ENCODE results near the gene PLEKHM2. TPM values are rescaled to one million over a fixed set of nuclear protein-coding genes. Genes with fewer than 3 reads are reported as not detected.

PLEKHM2 gene
- total RNA-seq, 2 experiments from 2014 or later, result 27.5 to 45.7 TPM

DNA sequence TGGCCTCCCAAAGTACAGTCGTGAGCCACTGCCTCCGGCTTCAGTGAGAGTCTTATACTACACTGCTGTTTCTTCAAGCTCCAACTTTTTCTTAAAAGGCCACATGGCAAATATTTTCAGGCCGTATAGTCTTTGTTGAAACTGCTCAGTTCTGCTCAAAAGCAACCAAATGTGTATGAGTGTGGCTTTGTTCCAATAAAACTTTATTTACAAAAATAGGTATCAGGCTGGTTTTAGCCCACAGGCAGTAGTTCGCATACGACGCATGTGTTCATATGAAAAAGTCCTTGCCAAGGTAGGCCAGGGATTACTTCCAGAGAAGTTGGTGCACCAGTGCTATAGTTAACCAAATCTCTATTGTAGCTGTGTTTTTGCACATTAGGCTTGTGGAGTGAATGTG, 6.2 kb downstream of the PLEKHM2 start:
- Histone ChIP-seq H3K9me2 (ENCODE audit: insufficient read depth, low read length) (no peaks in the 10 kb centered on the region), H2AFZ (ENCODE audit: low read length) (no peak overlapping the region), H3K9me3 (ENCODE audit: low read length) (no peaks in the 10 kb centered on the region), H3K36me3 (ENCODE audit: insufficient read depth, low read length) (peaks cover 12% of the 10 kb centered on the region), H3K79me2 (ENCODE audit: insufficient read depth, low read depth, low read length) (peaks cover 33% of the 10 kb centered on the region; the same call in 1 of the 2 replicates), H3K4me1 (ENCODE audit: insufficient read depth, low read length, poor library complexity, severe bottlenecking) (peaks cover 6% of the 10 kb centered on the region), H3K4me2 (ENCODE audit: low read length) (no peak overlapping the region), H3K4me3 (ENCODE audit: low read depth, low read length, poor library complexity, severe bottlenecking) (no peak overlapping the region), H3K27ac (ENCODE audit: low read depth, low read length, poor library complexity, severe bottlenecking) (no peak overlapping the region), H4K20me1 (ENCODE audit: insufficient read depth, low read length) (no peaks in the 10 kb centered on the region)
- BruUV-seq (replicated peaks), result no TSS peak
- ChIA-PET POLR2A (interaction anchor here (0.5 kb wide), 1 partner anchor 19 kb away, joined by 3 read pairs; no protein-coding TSS in a partner anchor), CTCF (ENCODE audit: unreplicated experiment) (no interaction called here)
- intact Hi-C loops (cut with micrococcal nuclease; ENCODE audit: unreplicated experiment), result no loop called here
- TF ChIP-seq EZH2phosphoT487 (IDR thresholded peaks at IDR 0.05; ENCODE audit: borderline replicate concordance, low read depth, low read length), result no peak
- TF ChIP-seq, protein P1, sequence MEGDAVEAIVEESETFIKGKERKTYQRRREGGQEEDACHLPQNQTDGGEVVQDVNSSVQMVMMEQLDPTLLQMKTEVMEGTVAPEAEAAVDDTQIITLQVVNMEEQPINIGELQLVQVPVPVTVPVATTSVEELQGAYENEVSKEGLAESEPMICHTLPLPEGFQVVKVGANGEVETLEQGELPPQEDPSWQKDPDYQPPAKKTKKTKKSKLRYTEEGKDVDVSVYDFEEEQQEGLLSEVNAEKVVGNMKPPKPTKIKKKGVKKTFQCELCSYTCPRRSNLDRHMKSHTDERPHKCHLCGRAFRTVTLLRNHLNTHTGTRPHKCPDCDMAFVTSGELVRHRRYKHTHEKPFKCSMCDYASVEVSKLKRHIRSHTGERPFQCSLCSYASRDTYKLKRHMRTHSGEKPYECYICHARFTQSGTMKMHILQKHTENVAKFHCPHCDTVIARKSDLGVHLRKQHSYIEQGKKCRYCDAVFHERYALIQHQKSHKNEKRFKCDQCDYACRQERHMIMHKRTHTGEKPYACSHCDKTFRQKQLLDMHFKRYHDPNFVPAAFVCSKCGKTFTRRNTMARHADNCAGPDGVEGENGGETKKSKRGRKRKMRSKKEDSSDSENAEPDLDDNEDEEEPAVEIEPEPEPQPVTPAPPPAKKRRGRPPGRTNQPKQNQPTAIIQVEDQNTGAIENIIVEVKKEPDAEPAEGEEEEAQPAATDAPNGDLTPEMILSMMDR (conservative IDR thresholded peaks at IDR 0.05; ENCODE audit: low read length), result no peak
- no peak for DNase-seq (ENCODE audit: low spot score)

DNA sequence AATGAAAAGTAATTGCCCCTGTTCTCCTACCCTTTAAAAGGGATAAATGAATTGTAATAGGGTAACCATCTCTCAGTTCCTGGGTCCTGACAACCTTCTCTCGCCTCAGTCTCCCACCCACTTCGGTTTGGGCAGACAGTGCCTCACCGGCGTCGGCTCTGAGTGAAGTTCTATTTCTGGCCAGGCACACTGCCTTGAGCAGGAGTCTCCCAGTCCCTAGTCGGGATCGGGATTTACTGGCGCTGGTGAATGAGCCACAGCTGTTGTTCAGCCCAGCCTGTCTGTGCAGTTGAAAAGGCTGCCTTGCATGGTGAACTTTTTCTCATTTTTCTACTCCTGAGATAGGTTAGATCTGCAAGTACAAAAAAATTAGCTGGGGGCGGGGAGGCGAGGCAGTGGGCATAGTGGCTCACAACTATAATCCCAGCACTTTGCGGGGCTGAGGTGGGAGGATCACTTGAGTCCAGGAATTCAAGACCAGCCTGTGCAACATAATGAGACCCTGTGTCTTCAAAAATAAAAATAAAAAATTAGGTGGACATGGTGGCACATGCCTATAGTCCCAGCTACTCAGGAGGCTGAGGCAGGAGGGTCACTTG, 7.4 kb downstream of the PLEKHM2 start:
- intact Hi-C loops (cut with micrococcal nuclease; ENCODE audit: unreplicated experiment), result no loop called here
- POLR2A ChIA-PET, result interaction anchor here (0.6 kb wide), 1 partner anchor 39 kb away, joined by 4 read pairs; no protein-coding TSS in a partner anchor
- Histone ChIP-seq H4K20me1 (ENCODE audit: insufficient read depth, low read length) (no peaks in the 10 kb centered on the region), H3K9me3 (ENCODE audit: low read length) (no peaks in the 10 kb centered on the region), H3K4me3 (ENCODE audit: low read depth, low read length, poor library complexity, severe bottlenecking) (no peak overlapping the region), H3K36me3 (ENCODE audit: insufficient read depth, low read length) (peaks cover 19% of the 10 kb centered on the region), H3K4me1 (ENCODE audit: insufficient read depth, low read length, poor library complexity, severe bottlenecking) (peaks cover 6% of the 10 kb centered on the region), H3K4me2 (ENCODE audit: low read length) (no peak overlapping the region), H3K9me2 (ENCODE audit: insufficient read depth, low read length) (no peaks in the 10 kb centered on the region), H2AFZ (ENCODE audit: low read length) (no peak overlapping the region), H3K27ac (ENCODE audit: low read depth, low read length, poor library complexity, severe bottlenecking) (no peak overlapping the region), H3K79me2 (ENCODE audit: insufficient read depth, low read depth, low read length) (peaks cover 27% of the 10 kb centered on the region; the same call in 1 of the 2 replicates)
- BruUV-seq (replicated peaks), result no TSS peak
- DNase-seq (ENCODE audit: low spot score), result no peak
- CTCF ChIA-PET (ENCODE audit: unreplicated experiment), result no interaction called here
- TF ChIP-seq, protein P1 (conservative IDR thresholded peaks at IDR 0.05; ENCODE audit: low read length), result no peak
- no peak for TF ChIP-seq EZH2phosphoT487 (IDR thresholded peaks at IDR 0.05; ENCODE audit: borderline replicate concordance, low read depth, low read length)

DNA sequence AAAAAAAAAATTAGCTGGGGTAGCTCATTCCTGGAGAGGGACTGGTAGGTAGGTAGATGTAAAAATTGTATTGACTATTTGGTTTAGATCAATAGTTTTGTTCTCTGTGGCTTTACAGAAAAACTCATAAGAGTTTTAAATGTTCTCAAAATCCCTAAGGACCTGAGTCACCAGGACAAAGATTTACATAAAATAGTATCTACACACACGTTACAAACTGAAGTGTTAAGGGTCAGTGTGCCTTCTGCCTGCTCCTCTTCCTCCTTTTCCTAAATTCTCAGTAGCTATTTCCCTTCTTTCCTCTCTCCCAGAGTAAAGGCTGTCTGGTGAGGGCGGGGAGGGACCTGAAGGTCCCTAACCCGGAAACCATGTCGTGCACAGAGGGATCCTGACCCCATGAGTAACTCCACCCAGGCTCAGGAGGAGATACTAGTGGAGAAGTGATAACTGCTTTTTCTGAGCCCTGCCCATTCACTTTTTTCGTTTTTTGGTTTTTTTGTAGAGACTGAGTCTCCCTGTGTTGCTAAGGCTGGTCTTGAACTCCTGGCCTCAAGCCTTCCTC, 8.1 kb downstream of the PLEKHM2 start:
- peaks cover 27% of the 10 kb centered on the region; the same call in 1 of the 2 replicates for H3K79me2 ChIP-seq (ENCODE audit: insufficient read depth, low read depth, low read length)
- intact Hi-C loops (cut with micrococcal nuclease; ENCODE audit: unreplicated experiment), result no loop called here

More for the DNA sequence above, 8.1 kb downstream of the PLEKHM2 start:
- no peak for DNase-seq (ENCODE audit: low spot score)
- peaks cover 12% of the 10 kb centered on the region for H3K4me1 ChIP-seq (ENCODE audit: insufficient read depth, low read length, poor library complexity, severe bottlenecking)
- no peak overlapping the region for H2AFZ ChIP-seq (ENCODE audit: low read length)
- H3K9me2 ChIP-seq (ENCODE audit: insufficient read depth, low read length), result no peaks in the 10 kb centered on the region
- no peaks in the 10 kb centered on the region for H3K9me3 ChIP-seq (ENCODE audit: low read length)
- POLR2A ChIA-PET, result interaction anchor here (0.6 kb wide), 1 partner anchor 39 kb away, joined by 4 read pairs; no protein-coding TSS in a partner anchor
- H4K20me1 ChIP-seq (ENCODE audit: insufficient read depth, low read length), result no peaks in the 10 kb centered on the region
- H3K36me3 ChIP-seq (ENCODE audit: insufficient read depth, low read length), result peaks cover 19% of the 10 kb centered on the region
- H3K4me3 ChIP-seq (ENCODE audit: low read depth, low read length, poor library complexity, severe bottlenecking), result no peak overlapping the region
- BruUV-seq (replicated peaks), result no TSS peak
- no peak overlapping the region for H3K4me2 ChIP-seq (ENCODE audit: low read length)
- TF ChIP-seq, protein P1 (conservative IDR thresholded peaks at IDR 0.05; ENCODE audit: low read length), result no peak
- no peak for TF ChIP-seq EZH2phosphoT487 (IDR thresholded peaks at IDR 0.05; ENCODE audit: borderline replicate concordance, low read depth, low read length)
- H3K27ac ChIP-seq (ENCODE audit: low read depth, low read length, poor library complexity, severe bottlenecking), result no peak overlapping the region
- CTCF ChIA-PET (ENCODE audit: unreplicated experiment), result no interaction called here

Measured in OCI-LY7 (cell line).